ENCODE measurements around the gene ST6GALNAC1.

DNA sequence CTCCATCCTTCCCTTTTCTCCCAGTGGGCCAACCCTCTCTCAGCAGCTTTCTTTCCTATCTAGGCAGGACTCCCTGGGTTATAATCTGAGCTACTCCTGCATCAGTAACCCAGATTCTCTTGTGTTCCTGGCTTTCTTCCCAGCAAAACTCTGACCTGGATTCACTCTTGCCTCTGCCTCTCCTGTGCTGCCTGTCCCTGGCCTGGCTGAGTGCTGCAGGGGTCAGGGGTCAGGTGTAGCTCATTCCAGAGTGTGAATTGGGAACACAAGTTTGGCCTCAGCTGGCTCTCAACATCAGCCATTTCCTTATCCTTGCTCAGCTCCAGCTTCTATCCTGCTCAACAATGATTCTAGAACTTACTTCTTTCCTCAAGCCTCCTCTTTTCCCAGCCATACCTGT, 55.4 kb downstream of the ST6GALNAC1 start:
- TF ChIP-seq, protein P1, sequence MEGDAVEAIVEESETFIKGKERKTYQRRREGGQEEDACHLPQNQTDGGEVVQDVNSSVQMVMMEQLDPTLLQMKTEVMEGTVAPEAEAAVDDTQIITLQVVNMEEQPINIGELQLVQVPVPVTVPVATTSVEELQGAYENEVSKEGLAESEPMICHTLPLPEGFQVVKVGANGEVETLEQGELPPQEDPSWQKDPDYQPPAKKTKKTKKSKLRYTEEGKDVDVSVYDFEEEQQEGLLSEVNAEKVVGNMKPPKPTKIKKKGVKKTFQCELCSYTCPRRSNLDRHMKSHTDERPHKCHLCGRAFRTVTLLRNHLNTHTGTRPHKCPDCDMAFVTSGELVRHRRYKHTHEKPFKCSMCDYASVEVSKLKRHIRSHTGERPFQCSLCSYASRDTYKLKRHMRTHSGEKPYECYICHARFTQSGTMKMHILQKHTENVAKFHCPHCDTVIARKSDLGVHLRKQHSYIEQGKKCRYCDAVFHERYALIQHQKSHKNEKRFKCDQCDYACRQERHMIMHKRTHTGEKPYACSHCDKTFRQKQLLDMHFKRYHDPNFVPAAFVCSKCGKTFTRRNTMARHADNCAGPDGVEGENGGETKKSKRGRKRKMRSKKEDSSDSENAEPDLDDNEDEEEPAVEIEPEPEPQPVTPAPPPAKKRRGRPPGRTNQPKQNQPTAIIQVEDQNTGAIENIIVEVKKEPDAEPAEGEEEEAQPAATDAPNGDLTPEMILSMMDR (IDR thresholded peaks at IDR 0.05), result no peak
- TF ChIP-seq POLR2A (IDR thresholded peaks at IDR 0.05), result no peak
